Vagina (tissue), 2 donors: Measurements from ENCODE around the gene MAP2K7.

Source experiments
- CTCF ChIP-seq, 3 experiments: fragments of 450-650 bp in 2 of 3; fragments of 200-600 bp in 1 of 3; sonication (generic) in 1 of 3; IDR thresholded peaks; one replicate each; pipeline ENCODE4 v1.5.1; 2017 to 2019; ENCODE audit warnings: antibody characterized with exemption in 3 of 3, mild to moderate bottlenecking in 2 of 3, moderate library complexity in 2 of 3
- POLR2AphosphoS5 ChIP-seq, 2 donors: sonication (generic); formaldehyde crosslinking; IDR thresholded peaks; one replicate each; pipeline ENCODE4 v1.9.0; 2017; ENCODE audit warnings: antibody characterized with exemption in 2 of 2, mild to moderate bottlenecking in 2 of 2, low read depth in 1 of 2; ENCODE audit not compliant: insufficient read depth in 1 of 2

- TF ChIP-seq CTCF (IDR thresholded peaks at IDR 0.05): no peak
- TF ChIP-seq POLR2AphosphoS5 (IDR thresholded peaks at IDR 0.05; ENCODE audit: insufficient read depth in 1 of 2, low read depth in 1 of 2): no peak
These were observed 32.9 kb upstream of the MAP2K7 start for GRCh38 chr19:7870571-7871436.
